ENCODE data around the gene RREB1.

DNA sequence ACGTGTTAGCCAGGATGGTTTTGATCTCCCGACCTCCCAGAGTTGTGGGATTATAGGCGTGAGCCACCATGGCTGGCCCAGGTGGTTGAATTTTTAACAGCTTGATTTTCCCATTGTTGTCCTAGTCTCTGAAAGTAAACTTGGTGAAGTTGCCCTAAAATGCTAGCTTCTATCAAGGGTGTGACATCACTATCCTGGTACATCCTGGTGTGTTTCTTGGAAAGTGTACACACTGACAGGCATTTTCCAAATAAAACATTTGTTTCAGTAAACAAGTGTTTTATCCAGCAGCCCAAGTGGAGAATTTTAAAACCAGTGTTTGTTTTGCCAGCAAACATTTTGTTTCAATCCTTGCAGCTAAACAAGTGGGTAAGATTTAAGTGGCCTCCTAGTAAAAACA, 40.5 kb upstream of the RREB1 start:
- TF ChIP-seq, protein P1, sequence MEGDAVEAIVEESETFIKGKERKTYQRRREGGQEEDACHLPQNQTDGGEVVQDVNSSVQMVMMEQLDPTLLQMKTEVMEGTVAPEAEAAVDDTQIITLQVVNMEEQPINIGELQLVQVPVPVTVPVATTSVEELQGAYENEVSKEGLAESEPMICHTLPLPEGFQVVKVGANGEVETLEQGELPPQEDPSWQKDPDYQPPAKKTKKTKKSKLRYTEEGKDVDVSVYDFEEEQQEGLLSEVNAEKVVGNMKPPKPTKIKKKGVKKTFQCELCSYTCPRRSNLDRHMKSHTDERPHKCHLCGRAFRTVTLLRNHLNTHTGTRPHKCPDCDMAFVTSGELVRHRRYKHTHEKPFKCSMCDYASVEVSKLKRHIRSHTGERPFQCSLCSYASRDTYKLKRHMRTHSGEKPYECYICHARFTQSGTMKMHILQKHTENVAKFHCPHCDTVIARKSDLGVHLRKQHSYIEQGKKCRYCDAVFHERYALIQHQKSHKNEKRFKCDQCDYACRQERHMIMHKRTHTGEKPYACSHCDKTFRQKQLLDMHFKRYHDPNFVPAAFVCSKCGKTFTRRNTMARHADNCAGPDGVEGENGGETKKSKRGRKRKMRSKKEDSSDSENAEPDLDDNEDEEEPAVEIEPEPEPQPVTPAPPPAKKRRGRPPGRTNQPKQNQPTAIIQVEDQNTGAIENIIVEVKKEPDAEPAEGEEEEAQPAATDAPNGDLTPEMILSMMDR (conservative IDR thresholded peaks at IDR 0.05), result no peak
- TF ChIP-seq ZFX (IDR thresholded peaks at IDR 0.05), result no peak
